Retina (tissue), 1 donor: Measurements from ENCODE around the gene BPIFB4.
"Not testable (repeated sequence)": the region's sequence is repeated elsewhere in the genome, so short reads cannot be mapped to it uniquely, and the experiment has no call there.

Source experiments
- DNase-seq: peaks from one replicate; pipeline ENCODE4 v3.0.0-alpha.2; 2016

The BPIFB4 gene

GRCh38 chr20:33079259-33079658 lies at the start of gene BPIFB4:
BPIFB4 (plus strand) TSS chr20:33079643; CDS start chr20:33081527, 1,884 bp downstream.
- no peak for DNase-seq

- no peak for DNase-seq
Measured at GRCh38 chr20:33030076-33030475, 49.4 kb upstream of the BPIFB4 start.

DNA sequence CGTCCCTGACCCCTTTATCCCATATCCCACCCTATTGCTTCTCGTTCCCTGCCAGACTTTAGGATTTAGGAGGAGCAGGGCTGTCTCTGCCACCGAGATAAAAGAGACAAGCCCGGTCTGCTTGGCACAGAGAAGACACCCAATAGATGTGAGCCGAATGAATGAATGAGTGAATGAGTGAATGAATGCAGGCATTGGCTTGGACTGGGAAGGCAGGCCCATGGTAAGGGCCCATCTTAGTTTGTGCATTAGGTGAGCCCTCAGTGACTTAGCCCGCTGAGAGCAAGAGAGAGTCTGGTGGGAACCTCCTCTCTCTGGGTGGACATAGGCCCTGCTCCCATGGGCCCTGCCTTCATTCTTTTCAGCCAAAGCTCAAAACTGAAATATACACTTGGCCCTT lies 48.9 kb upstream of the BPIFB4 start:
- DNase-seq, result no peak

DNA sequence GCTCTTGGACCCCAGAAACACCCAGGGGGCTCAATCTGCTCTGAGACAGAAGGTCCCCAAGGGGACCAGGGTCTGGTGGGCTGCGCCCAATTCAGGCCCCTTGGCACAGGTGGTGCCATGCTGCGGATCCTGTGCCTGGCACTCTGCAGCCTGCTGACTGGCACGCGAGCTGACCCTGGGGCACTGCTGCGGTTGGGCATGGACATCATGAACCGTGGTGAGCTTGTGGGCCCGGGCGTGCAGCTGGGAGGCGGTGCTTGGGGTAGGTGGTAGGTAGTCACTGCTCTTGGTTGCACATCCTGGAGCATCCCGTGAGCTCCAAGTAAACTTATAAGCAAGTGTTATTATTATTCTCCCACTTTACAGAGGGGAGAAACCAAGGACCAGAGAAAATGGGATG lies 47.9 kb upstream of the BPIFB4 start, which contains the start of gene BPIFB6:
Gene BPIFB6, plus strand, starts transcription at position 118 of the 400 bp plus-strand sequence. Its CDS starts 0 bp downstream, at position 118.
- DNase-seq, result no peak

- no peak for DNase-seq
Measured at GRCh38 chr20:33032555-33032954, 46.9 kb upstream of the BPIFB4 start.

DNA sequence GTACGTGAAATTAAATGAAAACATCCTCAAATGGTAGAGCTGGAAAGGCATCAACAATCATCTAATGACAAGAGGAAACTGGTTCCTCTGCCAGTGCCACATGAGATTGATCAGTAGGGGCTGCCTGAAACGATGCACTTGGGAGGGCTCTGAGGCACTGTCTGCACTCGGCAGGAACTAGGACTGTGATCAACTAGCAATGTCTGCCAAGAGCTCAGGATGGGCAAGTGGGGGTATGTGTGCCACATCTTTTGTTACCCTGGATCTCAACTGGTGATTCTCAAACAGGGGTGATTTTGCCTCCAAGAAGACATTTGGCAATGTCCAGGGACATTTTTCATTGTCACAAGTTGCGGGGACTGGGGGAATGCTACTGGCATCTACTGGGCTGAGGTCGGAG lies 46.1 kb upstream of the BPIFB4 start:
- no peak for DNase-seq

GRCh38 chr20:33034115-33034514 lies 45.3 kb upstream of the BPIFB4 start:
- no peak for DNase-seq

GRCh38 chr20:33034901-33035492 lies 44.4 kb upstream of the BPIFB4 start:
- DNase-seq, result no peak

DNA sequence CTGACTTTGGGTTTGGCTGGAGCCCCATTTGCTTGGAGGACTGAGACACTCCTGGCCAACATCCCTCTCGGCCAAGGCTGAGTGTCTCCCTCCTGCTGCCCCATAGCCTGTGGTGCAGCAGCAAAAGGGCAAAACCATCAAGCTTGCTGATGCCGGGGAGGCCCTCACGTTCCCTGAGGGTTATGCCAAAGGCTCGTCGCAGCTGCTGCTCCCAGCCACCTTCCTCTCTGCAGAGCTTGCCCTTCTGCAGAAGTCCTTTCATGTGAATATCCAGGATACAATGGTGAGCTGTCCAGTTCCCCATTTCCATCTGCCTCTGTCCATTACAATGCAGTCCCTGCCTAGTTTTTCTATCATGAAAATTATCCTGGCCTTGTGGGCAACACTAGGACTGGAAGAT lies 42.0 kb upstream of the BPIFB4 start:
- no peak for DNase-seq

- no peak for DNase-seq
Measured at GRCh38 chr20:33038243-33038642, 41.2 kb upstream of the BPIFB4 start.

DNA sequence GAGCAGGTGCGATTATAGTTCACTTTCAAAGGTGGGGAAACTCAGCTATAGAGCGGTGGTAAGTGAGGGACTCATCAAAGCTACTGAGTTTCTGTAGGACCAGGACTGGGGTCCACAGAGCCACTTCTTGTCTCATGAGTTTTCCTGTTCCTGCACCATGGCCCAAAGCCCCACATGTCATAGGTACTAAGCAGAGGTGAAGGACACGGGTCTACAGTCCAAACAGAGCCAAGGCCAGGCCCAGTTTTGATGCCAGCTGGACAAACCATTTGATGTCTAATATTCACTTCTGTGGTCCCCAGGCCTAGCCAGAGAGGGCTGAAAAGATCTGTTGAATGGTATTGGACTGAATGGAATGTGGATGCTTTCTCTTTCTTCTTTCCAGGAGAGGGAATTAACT lies 37.0 kb upstream of the BPIFB4 start:
- DNase-seq, result no peak

GRCh38 chr20:33042983-33043730 lies 36.3 kb upstream of the BPIFB4 start:
- DNase-seq, result no peak

DNA sequence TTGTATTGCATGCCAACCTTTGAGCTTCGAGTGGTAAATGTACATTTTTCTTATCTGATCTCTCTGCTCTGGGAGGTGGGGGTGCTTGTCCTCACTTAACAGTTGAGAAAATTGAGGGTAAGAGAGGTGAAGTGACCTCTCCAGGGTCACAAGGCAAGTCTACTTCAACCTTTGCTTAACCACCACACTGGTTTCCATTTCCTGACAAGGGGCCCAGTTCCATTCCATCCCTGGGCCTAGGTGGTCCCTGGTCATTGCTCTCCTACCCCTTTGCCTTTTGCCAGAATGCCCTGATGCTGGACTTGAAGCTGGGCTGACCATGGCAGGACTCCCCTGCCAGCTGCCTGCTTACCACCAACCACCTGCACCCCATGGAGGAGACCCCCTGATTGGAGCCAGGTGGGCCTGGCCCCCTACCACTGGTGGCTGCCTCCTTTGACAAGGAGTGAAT lies 35.7 kb upstream of the BPIFB4 start:
- no peak for DNase-seq

- DNase-seq, result not testable (repeated sequence)
Measured at GRCh38 chr20:33045129-33045721, 34.2 kb upstream of the BPIFB4 start.

GRCh38 chr20:33046412-33046811 lies 33.0 kb upstream of the BPIFB4 start:
- DNase-seq, result no peak

DNA sequence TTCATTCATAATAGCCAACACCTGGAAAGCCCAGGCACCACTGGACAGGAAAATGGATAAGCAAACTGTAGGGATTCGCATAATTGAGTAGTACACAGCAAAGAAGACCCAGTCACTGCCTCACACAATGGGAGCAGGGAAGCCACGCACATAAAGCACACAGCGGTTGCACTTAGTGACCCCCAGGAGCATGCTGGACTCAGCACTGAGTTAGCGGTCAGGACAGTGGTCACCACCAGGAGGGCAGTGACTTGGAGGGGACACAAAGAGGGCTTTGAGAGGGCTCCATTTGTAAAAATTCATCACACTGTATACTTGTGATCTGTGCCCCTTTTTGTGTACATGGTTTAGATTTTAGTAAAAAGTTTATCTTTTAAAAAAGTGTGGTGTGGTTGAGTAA lies 28.1 kb upstream of the BPIFB4 start:
- no peak for DNase-seq

GRCh38 chr20:33053291-33054106 lies 25.9 kb upstream of the BPIFB4 start, which contains the start of gene BPIFB3:
BPIFB3 (plus strand) TSS chr20:33053903; CDS start chr20:33055436, 1,533 bp downstream.
- no peak for DNase-seq

DNA sequence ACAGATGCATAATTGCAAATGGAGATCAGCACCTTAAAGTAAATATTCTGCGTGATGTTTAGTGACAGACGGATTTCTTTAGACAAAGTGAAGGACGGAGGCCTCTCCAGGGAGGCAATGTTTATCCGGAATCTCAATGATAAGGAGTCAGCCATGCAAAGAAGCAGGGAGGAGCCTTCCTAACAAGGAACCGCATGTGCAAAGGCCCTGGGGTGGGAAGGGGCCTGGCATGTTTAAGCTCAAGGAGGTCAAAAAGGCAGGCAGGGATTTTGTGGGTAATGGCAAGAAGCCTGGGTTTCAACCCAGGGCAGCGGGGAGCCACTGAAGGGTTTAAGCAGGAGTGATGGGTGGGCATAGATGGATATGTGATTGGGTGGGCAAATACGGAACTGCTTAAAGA lies 25.1 kb upstream of the BPIFB4 start:
- DNase-seq, result no peak

DNA sequence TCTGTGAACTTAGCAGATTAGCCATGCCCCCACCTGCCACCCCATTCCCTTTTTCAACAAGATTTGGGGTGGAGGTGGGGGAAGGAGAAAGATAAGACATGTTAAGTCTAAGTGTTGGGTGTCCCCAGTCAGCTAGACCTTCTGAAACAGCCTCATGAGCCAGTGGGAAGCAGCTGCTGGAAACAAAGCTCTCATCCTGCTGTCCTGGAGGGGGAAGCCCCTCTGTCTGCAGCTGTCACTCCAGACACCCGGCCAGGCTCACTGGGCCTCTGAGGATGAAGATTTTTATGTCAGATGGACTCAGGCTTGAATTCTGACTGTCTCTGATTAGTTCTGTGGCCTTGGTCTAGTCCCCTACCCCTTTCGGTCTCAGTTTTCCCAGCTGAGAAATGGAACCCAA lies 24.7 kb upstream of the BPIFB4 start:
- no peak for DNase-seq

- DNase-seq, result no peak
Measured at GRCh38 chr20:33059136-33059535, 20.3 kb upstream of the BPIFB4 start.

GRCh38 chr20:33059741-33060390 lies 19.6 kb upstream of the BPIFB4 start:
- DNase-seq, result no peak

GRCh38 chr20:33061658-33062028 lies 17.8 kb upstream of the BPIFB4 start:
- DNase-seq, result no peak
